Calu3 (cell line): ENCODE results near the gene CELA3B. TPM values are rescaled to one million over a fixed set of nuclear protein-coding genes. Genes with fewer than 3 reads are reported as not detected.
"Not testable (repeated sequence)": the region's sequence is repeated elsewhere in the genome, so short reads cannot be mapped to it uniquely, and the experiment has no call there.

Experiments
- BruUV-seq: library from RNA; stranded (reverse); fragments of 400-500 nt; replicated peaks from 2 replicates; lab custom pipeline; 2021; lab: Mats Ljungman, UMichigan
- CTCF ChIA-PET: fragments of 300-600 bp; sonication (Branson Sonifier 250); formaldehyde crosslinking; loops from one replicate; lab custom pipeline; 2022; ENCODE audit warnings: antibody characterized with exemption; lab: Charles Lee
- DNase-seq: peaks from one replicate; pipeline ENCODE4 v3.0.0; 2022
- H3K27ac Mint-ChIP-seq: one replicate; pipeline ENCODE4 v1.8.0; 2022; ENCODE audit warnings: mixed read lengths; ENCODE audit not compliant: unreplicated experiment
- H3K27me3 Mint-ChIP-seq: one replicate; pipeline ENCODE4 v1.8.0; 2022; ENCODE audit warnings: mixed read lengths; ENCODE audit not compliant: unreplicated experiment
- H3K36me3 Mint-ChIP-seq: one replicate; pipeline ENCODE4 v1.8.0; 2022; ENCODE audit warnings: mild to moderate bottlenecking, moderate library complexity, mixed read lengths; ENCODE audit not compliant: insufficient read depth, unreplicated experiment
- H3K4me1 Mint-ChIP-seq: one replicate; pipeline ENCODE4 v1.8.0; 2022; ENCODE audit warnings: mild to moderate bottlenecking, low read depth, mixed read lengths; ENCODE audit not compliant: unreplicated experiment
- H3K4me3 Mint-ChIP-seq: one replicate; pipeline ENCODE4 v1.8.0; 2022; ENCODE audit warnings: mild to moderate bottlenecking, low read depth, moderate library complexity, mixed read lengths; ENCODE audit not compliant: unreplicated experiment
- H3K9me3 Mint-ChIP-seq: one replicate; pipeline ENCODE4 v1.8.0; 2022; ENCODE audit warnings: low read depth, mixed read lengths; ENCODE audit not compliant: unreplicated experiment
- intact Hi-C: fragments of 100-400 bp; cut with micrococcal nuclease; formaldehyde crosslinking; loops from one replicate; pipeline ENCODE4 v1.10.0; 2022; ENCODE audit not compliant: unreplicated experiment
- total RNA-seq: library from RNA; stranded (reverse); gene quantifications from 2 replicates; pipeline ENCODE4 v1.2.3, GENCODE V29; 2022
- TF ChIP-seq, protein P1 (sequence below): fragments of 200-600 bp; IDR thresholded peaks from one replicate; pipeline ENCODE4 v1.8.0; 2022; ENCODE audit warnings: antibody characterized with exemption; ENCODE audit not compliant: unreplicated experiment

The CELA3B gene
- total RNA-seq, 1 experiment from 2014 or later = not detected

DNA sequence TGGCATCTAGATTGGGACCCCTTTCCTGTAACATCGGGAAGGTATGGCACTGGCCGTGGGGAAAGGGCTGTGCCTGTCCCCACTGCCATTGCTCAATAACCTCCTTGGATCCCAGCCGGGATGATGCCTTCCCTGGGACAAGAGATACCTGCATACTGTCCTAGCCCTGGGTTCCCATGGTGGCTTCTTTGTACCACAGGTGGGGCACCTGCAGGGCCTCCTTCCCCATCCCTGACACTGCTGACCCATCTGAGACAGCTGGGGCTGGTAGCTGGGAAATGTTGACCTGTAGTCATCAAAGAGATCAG, 19.8 kb downstream of the CELA3B start:
- DNase-seq, BruUV-seq, intact Hi-C loops, H3K4me3 Mint-ChIP-seq, H3K9me3 Mint-ChIP-seq, CTCF ChIA-PET, H3K36me3 Mint-ChIP-seq, H3K27me3 Mint-ChIP-seq: not testable (repeated sequence)
- Mint-ChIP-seq H3K27ac (peak overlapping the region; percentile 81), H3K4me1 (peaks cover 28% of the 10 kb centered on the region)

DNA sequence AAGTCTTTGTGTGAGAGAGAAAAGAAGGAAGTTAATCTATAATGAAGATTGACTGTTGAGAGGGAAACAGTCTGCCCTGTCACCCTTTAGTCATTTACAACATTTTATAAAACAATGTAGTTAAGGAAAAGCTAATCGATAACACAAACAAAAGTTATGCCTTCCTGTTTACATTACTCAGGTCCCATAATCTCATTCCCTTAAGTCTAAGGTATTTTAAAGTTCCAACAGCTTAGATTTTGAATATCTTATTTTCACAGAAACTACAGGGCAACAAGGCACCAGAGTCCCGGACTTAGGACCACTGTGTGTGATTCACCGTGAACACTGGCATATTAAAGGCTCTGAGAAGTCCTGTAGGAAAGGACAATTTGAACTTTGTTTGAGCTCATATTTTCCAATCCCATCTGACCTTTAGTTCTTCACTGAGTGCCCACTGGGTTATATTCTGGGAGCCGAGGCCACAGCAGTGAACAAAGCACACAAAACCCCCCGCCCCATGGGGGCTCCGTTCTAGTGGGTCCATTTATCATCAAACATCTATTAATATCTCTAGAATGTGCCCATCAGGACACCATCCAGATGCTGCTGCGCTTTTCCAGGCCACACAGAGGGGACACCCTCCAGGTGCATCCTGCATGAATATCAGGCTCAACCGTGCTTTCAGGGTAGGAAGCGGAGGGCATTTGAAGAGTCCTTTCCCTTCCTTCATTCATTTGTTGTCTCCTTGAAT, 21.2 kb downstream of the CELA3B start:
- peaks cover 33% of the 10 kb centered on the region for H3K4me1 Mint-ChIP-seq
- H3K9me3 Mint-ChIP-seq, H3K36me3 Mint-ChIP-seq, H3K27me3 Mint-ChIP-seq, H3K4me3 Mint-ChIP-seq, DNase-seq, CTCF ChIA-PET, BruUV-seq, intact Hi-C loops: not testable (repeated sequence)
- H3K27ac Mint-ChIP-seq = peak overlapping the region; percentile 81

GRCh38 chr1:21998624-21999294, 21.9 kb downstream of the CELA3B start:
- H3K4me1 Mint-ChIP-seq = peaks cover 35% of the 10 kb centered on the region

DNA sequence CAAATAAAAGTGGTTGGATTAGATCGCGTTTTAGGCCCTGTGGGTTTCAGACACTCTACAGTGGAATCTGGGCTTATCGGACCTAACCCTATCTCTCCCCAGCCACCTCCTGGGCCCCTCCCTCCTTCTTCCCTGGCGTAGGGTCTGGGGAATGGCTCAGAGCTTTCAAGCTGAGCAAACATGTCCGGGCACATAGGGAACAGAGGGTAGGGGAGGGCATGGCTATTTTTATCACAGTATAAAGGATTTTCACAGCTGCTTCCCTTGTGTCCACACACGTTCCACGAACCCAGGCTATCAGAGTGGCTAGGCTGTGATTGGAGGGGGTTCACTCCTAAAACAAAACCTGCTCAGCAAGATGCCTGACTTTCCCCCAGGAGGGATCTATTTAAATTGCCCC, 22.8 kb downstream of the CELA3B start:
- Mint-ChIP-seq H3K27ac (peak overlapping the region; percentile 70), H3K4me1 (peaks cover 27% of the 10 kb centered on the region)
- DNase-seq = not testable (repeated sequence)

More at GRCh38 chr1:21998624-21999294, 21.9 kb downstream of the CELA3B start:
- DNase-seq, H3K9me3 Mint-ChIP-seq, H3K27me3 Mint-ChIP-seq, H3K36me3 Mint-ChIP-seq, BruUV-seq, intact Hi-C loops, H3K4me3 Mint-ChIP-seq, CTCF ChIA-PET: not testable (repeated sequence)
- H3K27ac Mint-ChIP-seq = peak overlapping the region; percentile 81

DNA sequence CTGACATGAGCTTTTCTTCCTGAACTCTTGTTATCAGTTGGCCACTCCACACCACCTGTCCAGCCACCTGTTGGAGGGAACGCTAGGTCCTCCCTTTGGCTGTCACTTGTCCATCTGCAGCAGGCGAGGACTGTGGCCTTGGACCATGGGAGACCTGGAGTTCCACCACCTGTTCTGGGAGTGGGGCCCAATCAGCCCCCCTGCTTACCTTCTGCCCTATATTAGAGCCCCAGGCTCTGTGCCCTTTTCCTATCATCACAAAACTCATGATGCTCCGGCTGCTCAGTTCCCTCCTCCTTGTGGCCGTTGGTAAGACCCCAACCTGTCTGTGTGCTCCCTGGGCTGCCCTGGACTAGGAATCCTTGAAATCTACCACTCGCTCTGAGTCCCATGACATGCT, 24.6 kb downstream of the CELA3B start, which contains the start of gene CELA3A:
CELA3A (plus strand) TSS at position 249 of the 400 bp plus-strand sequence; CDS start at position 267, 18 bp downstream.
- H3K36me3 Mint-ChIP-seq = peaks cover 4% of the 10 kb centered on the region
- H3K27me3 Mint-ChIP-seq = no peaks in the 10 kb centered on the region
- TF ChIP-seq, protein P1, sequence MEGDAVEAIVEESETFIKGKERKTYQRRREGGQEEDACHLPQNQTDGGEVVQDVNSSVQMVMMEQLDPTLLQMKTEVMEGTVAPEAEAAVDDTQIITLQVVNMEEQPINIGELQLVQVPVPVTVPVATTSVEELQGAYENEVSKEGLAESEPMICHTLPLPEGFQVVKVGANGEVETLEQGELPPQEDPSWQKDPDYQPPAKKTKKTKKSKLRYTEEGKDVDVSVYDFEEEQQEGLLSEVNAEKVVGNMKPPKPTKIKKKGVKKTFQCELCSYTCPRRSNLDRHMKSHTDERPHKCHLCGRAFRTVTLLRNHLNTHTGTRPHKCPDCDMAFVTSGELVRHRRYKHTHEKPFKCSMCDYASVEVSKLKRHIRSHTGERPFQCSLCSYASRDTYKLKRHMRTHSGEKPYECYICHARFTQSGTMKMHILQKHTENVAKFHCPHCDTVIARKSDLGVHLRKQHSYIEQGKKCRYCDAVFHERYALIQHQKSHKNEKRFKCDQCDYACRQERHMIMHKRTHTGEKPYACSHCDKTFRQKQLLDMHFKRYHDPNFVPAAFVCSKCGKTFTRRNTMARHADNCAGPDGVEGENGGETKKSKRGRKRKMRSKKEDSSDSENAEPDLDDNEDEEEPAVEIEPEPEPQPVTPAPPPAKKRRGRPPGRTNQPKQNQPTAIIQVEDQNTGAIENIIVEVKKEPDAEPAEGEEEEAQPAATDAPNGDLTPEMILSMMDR = no peak
- no TSS peak for BruUV-seq
- intact Hi-C loops = no loop called here
- H3K27ac Mint-ChIP-seq = peak within 1 kb of the TSS; percentile 76
- CTCF ChIA-PET = interaction anchor here (0.7 kb wide), 1 partner anchor 9 kb away, joined by 4 read pairs; no protein-coding TSS in a partner anchor
- no peak for DNase-seq
- H3K4me3 Mint-ChIP-seq = no peak within 1 kb of the TSS
- H3K4me1 Mint-ChIP-seq = peaks cover 22% of the 10 kb centered on the region
- no peaks in the 10 kb centered on the region for H3K9me3 Mint-ChIP-seq

More for the DNA sequence above, 22.8 kb downstream of the CELA3B start:
- H3K27me3 Mint-ChIP-seq, H3K9me3 Mint-ChIP-seq, BruUV-seq, H3K36me3 Mint-ChIP-seq, intact Hi-C loops, H3K4me3 Mint-ChIP-seq, CTCF ChIA-PET: not testable (repeated sequence)

DNA sequence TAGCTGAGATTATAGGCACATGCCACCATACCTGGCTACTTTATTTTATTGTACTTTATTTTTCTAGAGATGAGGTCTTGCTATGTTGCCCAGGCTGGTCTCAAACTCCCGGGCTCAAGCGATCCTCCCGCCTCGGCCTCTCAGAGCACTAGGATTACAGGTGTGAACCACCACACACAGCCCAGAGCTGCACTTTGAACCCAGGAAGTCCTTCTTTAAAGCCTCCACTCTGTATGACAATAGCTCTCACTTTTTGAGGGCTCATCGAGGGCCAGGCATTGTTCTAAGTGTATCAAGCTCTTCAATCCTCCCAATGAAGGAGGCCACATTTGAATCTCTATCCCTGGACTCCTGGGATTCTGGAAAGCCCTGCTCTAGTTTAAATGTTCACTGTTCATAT, 25.6 kb downstream of the CELA3B start:
- H3K4me3 Mint-ChIP-seq, DNase-seq, intact Hi-C loops, BruUV-seq, H3K9me3 Mint-ChIP-seq, H3K36me3 Mint-ChIP-seq, CTCF ChIA-PET, H3K27me3 Mint-ChIP-seq: not testable (repeated sequence)
- Mint-ChIP-seq H3K4me1 (peaks cover 16% of the 10 kb centered on the region), H3K27ac (peak overlapping the region; percentile 58)

DNA sequence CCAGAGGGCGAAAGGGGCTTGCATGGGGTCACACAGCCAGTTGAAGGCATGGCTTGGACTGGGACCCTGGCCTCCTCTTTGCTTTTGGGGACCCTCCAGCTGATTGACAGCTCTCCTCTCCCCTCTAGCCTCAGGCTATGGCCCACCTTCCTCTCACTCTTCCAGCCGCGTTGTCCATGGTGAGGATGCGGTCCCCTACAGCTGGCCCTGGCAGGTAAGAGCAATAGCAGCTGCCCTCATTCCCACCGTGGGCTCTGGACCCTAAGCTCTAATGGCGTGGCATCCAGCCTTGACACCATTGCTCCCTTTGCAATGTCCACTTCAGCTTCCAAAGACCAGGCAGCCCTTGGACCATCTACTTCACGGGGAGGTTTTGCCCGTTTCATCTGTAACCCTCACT, 26.1 kb downstream of the CELA3B start:
- CTCF ChIA-PET, intact Hi-C loops, H3K27me3 Mint-ChIP-seq, H3K4me3 Mint-ChIP-seq, H3K9me3 Mint-ChIP-seq, DNase-seq, BruUV-seq, H3K36me3 Mint-ChIP-seq: not testable (repeated sequence)
- Mint-ChIP-seq H3K27ac (peak overlapping the region; percentile 58), H3K4me1 (peaks cover 16% of the 10 kb centered on the region)

DNA sequence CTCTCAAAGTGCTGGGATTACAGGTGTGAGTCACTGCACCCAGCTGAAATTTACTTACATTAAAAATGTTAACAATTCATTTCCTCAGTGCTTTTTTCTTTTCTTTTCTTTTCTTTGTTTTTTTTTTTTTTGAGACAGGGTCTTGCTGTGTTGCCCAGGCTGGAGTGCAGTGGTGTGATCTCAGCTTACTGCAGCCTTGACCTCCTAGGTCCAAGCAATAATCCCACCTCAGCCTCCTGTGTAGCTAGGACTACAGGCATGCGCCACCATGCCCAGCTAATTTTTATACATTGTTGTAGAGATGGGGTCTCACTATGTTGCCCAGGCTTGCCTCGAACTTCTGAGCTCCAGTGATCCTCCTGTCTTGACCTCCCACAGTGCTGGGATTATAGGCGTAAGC, 27.1 kb downstream of the CELA3B start:
- intact Hi-C loops, H3K27me3 Mint-ChIP-seq, H3K36me3 Mint-ChIP-seq, DNase-seq, H3K4me3 Mint-ChIP-seq, BruUV-seq, H3K9me3 Mint-ChIP-seq, H3K27ac Mint-ChIP-seq: not testable (repeated sequence)
- peaks cover 16% of the 10 kb centered on the region for H3K4me1 Mint-ChIP-seq
- CTCF ChIA-PET = interaction anchor here (0.6 to 0.7 kb wide), 2 partner anchors 20 to 79 kb away, joined by 4 read pairs; no protein-coding TSS in a partner anchor
